Uterus (tissue), 4 donors: ENCODE data around the gene CD3G. TPM values are rescaled to one million over a fixed set of nuclear protein-coding genes. Genes with fewer than 3 reads are reported as not detected.

Source experiments
- DNase-seq, 2 donors: peaks; one replicate each; pipeline ENCODE4 v3.0.0-alpha.2; 2019 to 2020
- H3K27ac ChIP-seq, 2 donors: fragments of 200-600 bp; sonication (generic); 1 replicate in 1 of 2; 2 replicates in 1 of 2; pipeline ENCODE4 v1.5.1; 2016 to 2018
- H3K27me3 ChIP-seq, 2 donors: fragments of 200-600 bp; sonication (generic); one replicate each; pipeline ENCODE4 v1.5.1; 2018 to 2019; ENCODE audit warnings: control low read depth in 1 of 2
- H3K36me3 ChIP-seq, 2 donors: fragments of 200-600 bp; sonication (generic); one replicate each; pipeline ENCODE4 v1.5.1; 2019; ENCODE audit warnings: control low read depth in 1 of 2
- H3K4me1 ChIP-seq, 2 donors: fragments of 200-600 bp; sonication (generic); one replicate each; pipeline ENCODE4 v1.5.1; 2018 to 2019; ENCODE audit warnings: control low read depth in 1 of 2
- H3K4me3 ChIP-seq, 2 donors: fragments of 200-600 bp; sonication (generic); 1 replicate in 1 of 2; 2 replicates in 1 of 2; pipeline ENCODE4 v1.5.1; 2018 to 2019; ENCODE audit warnings: mild to moderate bottlenecking in 1 of 2
- H3K9me3 ChIP-seq, 2 donors: fragments of 200-600 bp; sonication (generic); one replicate each; pipeline ENCODE4 v1.5.1; 2019; ENCODE audit warnings: control low read depth in 1 of 2
- CTCF ChIP-seq, 4 experiments: fragments of 200-600 bp in 2 of 4; fragments of 450-650 bp in 2 of 4; sonication (generic) in 2 of 4; IDR thresholded peaks; one replicate each; pipeline ENCODE4 v1.5.1; 2016 to 2019; ENCODE audit warnings: antibody characterized with exemption in 4 of 4, mild to moderate bottlenecking in 2 of 4, moderate library complexity in 1 of 4
- POLR2A ChIP-seq, 2 donors: fragments of 450-650 bp; IDR thresholded peaks; one replicate each; pipeline ENCODE4 v1.6.1; 2016; ENCODE audit warnings: antibody characterized with exemption in 2 of 2, mild to moderate bottlenecking in 1 of 2, moderate library complexity in 1 of 2
- intact Hi-C: fragments of 100-400 bp; cut with DNase I; formaldehyde crosslinking; loops from one replicate; pipeline ENCODE4 v1.15.1; 2023; ENCODE audit warnings: low total_unique reads
- total RNA-seq, 4 donors: library from RNA; depleted of rRNA in 3 of 4; stranded (reverse); fragments of >200 nt in 3 of 4; gene quantifications; one replicate each; pipeline versions ENCODE4 v1.1.0 to v1.2.4, GENCODE V29; 2014 to 2023
- donor health status: DM: yes; HTN: yes; CAD: no.

The CD3G gene
- total RNA-seq, 4 donors from 2014 or later, result 0.34 to 6.2 TPM; not detected in 2

GRCh38 chr11:118373871-118374270 lies 29.7 kb downstream of the CD3G start:
- Histone ChIP-seq H3K36me3 (no peaks in the 10 kb centered on the region), H3K27me3 (no peaks in the 10 kb centered on the region), H3K9me3 (no peaks in the 10 kb centered on the region), H3K4me1 (no peaks in the 10 kb centered on the region), H3K4me3 (no peak overlapping the region), H3K27ac (no peak overlapping the region)
- TF ChIP-seq POLR2A (IDR thresholded peaks at IDR 0.05) (no peak), CTCF (IDR thresholded peaks at IDR 0.05) (no peak)
- intact Hi-C loops, result no loop called here
- no peak for DNase-seq

GRCh38 chr11:118374729-118375128 lies 30.6 kb downstream of the CD3G start:
- H3K36me3 ChIP-seq, result no peaks in the 10 kb centered on the region

GRCh38 chr11:118375978-118376377 lies 31.8 kb downstream of the CD3G start:
- Histone ChIP-seq H3K4me3 (no peak overlapping the region), H3K9me3 (no peaks in the 10 kb centered on the region), H3K36me3 (no peaks in the 10 kb centered on the region), H3K27me3 (no peaks in the 10 kb centered on the region), H3K4me1 (no peaks in the 10 kb centered on the region), H3K27ac (no peak overlapping the region)
- no peak for DNase-seq
- no peak for TF ChIP-seq POLR2A (IDR thresholded peaks at IDR 0.05)
- no peak for TF ChIP-seq CTCF (IDR thresholded peaks at IDR 0.05)
- intact Hi-C loops, result no loop called here

More at GRCh38 chr11:118374729-118375128, 30.6 kb downstream of the CD3G start:
- intact Hi-C loops, result no loop called here
- Histone ChIP-seq H3K9me3 (no peaks in the 10 kb centered on the region), H3K4me3 (no peak overlapping the region), H3K27me3 (no peaks in the 10 kb centered on the region), H3K27ac (no peak overlapping the region), H3K4me1 (no peaks in the 10 kb centered on the region)
- no peak for TF ChIP-seq POLR2A (IDR thresholded peaks at IDR 0.05)
- TF ChIP-seq CTCF (IDR thresholded peaks at IDR 0.05), result no peak
- no peak for DNase-seq

- DNase-seq, result no peak
- no peak overlapping the region for H3K4me3 ChIP-seq
- no peaks in the 10 kb centered on the region for H3K36me3 ChIP-seq
- H3K4me1 ChIP-seq, result no peaks in the 10 kb centered on the region
- no peak overlapping the region for H3K27ac ChIP-seq
- H3K27me3 ChIP-seq, result no peaks in the 10 kb centered on the region
- H3K9me3 ChIP-seq, result no peaks in the 10 kb centered on the region
- intact Hi-C loops, result no loop called here
- TF ChIP-seq CTCF (IDR thresholded peaks at IDR 0.05) (no peak), POLR2A (IDR thresholded peaks at IDR 0.05) (no peak)
Observed at GRCh38 chr11:118379497-118379896, 35.4 kb downstream of the CD3G start.

GRCh38 chr11:118380571-118380970 lies 36.4 kb downstream of the CD3G start:
- H3K4me3 ChIP-seq, result no peak overlapping the region
- DNase-seq, result no peak
- intact Hi-C loops, result no loop called here
- H3K36me3 ChIP-seq, result no peaks in the 10 kb centered on the region
- no peaks in the 10 kb centered on the region for H3K27me3 ChIP-seq
- TF ChIP-seq CTCF (IDR thresholded peaks at IDR 0.05) (no peak), POLR2A (IDR thresholded peaks at IDR 0.05) (no peak)
- H3K9me3 ChIP-seq, result no peaks in the 10 kb centered on the region
- H3K4me1 ChIP-seq, result no peaks in the 10 kb centered on the region
- H3K27ac ChIP-seq, result no peak overlapping the region
